Progenitor cell of endocrine pancreas (in vitro differentiated cells): ENCODE measurements around the gene OSCAR. TPM values are rescaled to one million over a fixed set of nuclear protein-coding genes. Genes with fewer than 3 reads are reported as not detected.

Experiments used
- DNase-seq: peaks from one replicate; pipeline ENCODE4 v3.0.0; 2021; ENCODE audit warnings: low spot score; ENCODE audit not compliant: unreplicated experiment
- H3K27ac Mint-ChIP-seq: 2 replicates; pipeline ENCODE4 v1.8.0; 2021; ENCODE audit warnings: mild to moderate bottlenecking, moderate library complexity, mixed read lengths
- H3K27me3 Mint-ChIP-seq: 2 replicates; pipeline ENCODE4 v1.8.0; 2021; ENCODE audit warnings: mixed read lengths
- H3K36me3 Mint-ChIP-seq: 2 replicates; pipeline ENCODE4 v1.8.0; 2022; ENCODE audit warnings: mixed read lengths; ENCODE audit not compliant: insufficient read depth
- H3K4me1 Mint-ChIP-seq: 2 replicates; pipeline ENCODE4 v1.8.0; 2021; ENCODE audit warnings: low read depth, mixed read lengths
- H3K4me3 Mint-ChIP-seq: 2 replicates; pipeline ENCODE4 v1.8.0; 2021; ENCODE audit warnings: low read depth, mild to moderate bottlenecking, moderate library complexity, mixed read lengths
- H3K9me3 Mint-ChIP-seq: 2 replicates; pipeline ENCODE4 v1.8.0; 2021; ENCODE audit warnings: low read depth, mixed read lengths
- CTCF ChIP-seq: fragments of 200-600 bp; sonication (generic); IDR thresholded peaks from one replicate; pipeline ENCODE4 v1.5.0; 2021; ENCODE audit warnings: antibody characterized with exemption, mild to moderate bottlenecking; ENCODE audit not compliant: unreplicated experiment
- total RNA-seq: library from RNA; stranded (reverse); gene quantifications from 2 replicates; pipeline ENCODE4 v1.2.1, GENCODE V29; 2021

The OSCAR gene
- total RNA-seq, 1 donor from 2014 or later: not detected

- TF ChIP-seq CTCF: no peak
- Mint-ChIP-seq H3K27ac (peak overlapping the region; percentile 34), H3K27me3 (no peaks in the 10 kb centered on the region), H3K4me1 (peaks cover 10% of the 10 kb centered on the region), H3K36me3 (peaks cover 20% of the 10 kb centered on the region), H3K9me3 (no peaks in the 10 kb centered on the region), H3K4me3 (no peak overlapping the region)
- no peak for DNase-seq
These were observed 41.7 kb upstream of the OSCAR start for GRCh38 chr19:54142166-54142780.

GRCh38 chr19:54141356-54141755, 40.8 kb upstream of the OSCAR start:
- TF ChIP-seq CTCF: no peak
- H3K9me3 Mint-ChIP-seq: no peaks in the 10 kb centered on the region
- H3K4me3 Mint-ChIP-seq: no peak overlapping the region
- no peak for DNase-seq
- H3K4me1 Mint-ChIP-seq: peaks cover 12% of the 10 kb centered on the region
- H3K36me3 Mint-ChIP-seq: peaks cover 20% of the 10 kb centered on the region
- no peak overlapping the region for H3K27ac Mint-ChIP-seq
- H3K27me3 Mint-ChIP-seq: no peaks in the 10 kb centered on the region

- peak overlapping the region; percentile 87 for H3K4me3 Mint-ChIP-seq
- no peak for DNase-seq
- no peaks in the 10 kb centered on the region for H3K27me3 Mint-ChIP-seq
- peak overlapping the region; percentile 97 for H3K27ac Mint-ChIP-seq
- no peaks in the 10 kb centered on the region for H3K9me3 Mint-ChIP-seq
- no peak for TF ChIP-seq CTCF
- peaks cover 18% of the 10 kb centered on the region for H3K4me1 Mint-ChIP-seq
- peaks cover 6% of the 10 kb centered on the region for H3K36me3 Mint-ChIP-seq
These were observed 38.1 kb upstream of the OSCAR start for GRCh38 chr19:54138489-54139256.

GRCh38 chr19:54137699-54138488, 37.3 kb upstream of the OSCAR start, which contains the start of gene CNOT3:
Gene CNOT3, plus strand, starts transcription at chr19:54137762. Its CDS starts 5,217 bp downstream, at chr19:54142979.
- TF ChIP-seq CTCF: peak; percentile 49
- no peaks in the 10 kb centered on the region for H3K27me3 Mint-ChIP-seq
- DNase-seq: peak; percentile 30
- H3K9me3 Mint-ChIP-seq: no peaks in the 10 kb centered on the region
- peaks cover 5% of the 10 kb centered on the region for H3K36me3 Mint-ChIP-seq
- H3K27ac Mint-ChIP-seq: peak within 1 kb of the TSS; percentile 97
- peak within 1 kb of the TSS; percentile 87 for H3K4me3 Mint-ChIP-seq
- H3K4me1 Mint-ChIP-seq: peaks cover 18% of the 10 kb centered on the region
